Ishikawa (cell line): ENCODE measurements around the gene FGD6.

Source experiments
- EGR1 ChIP-seq: IDR thresholded peaks from 2 replicates; pipeline ENCODE4 v1.6.1; 2012
- EP300 ChIP-seq: IDR thresholded peaks from 2 replicates; pipeline ENCODE4 v1.6.1; 2012; ENCODE audit warnings: borderline replicate concordance
- FOXM1 ChIP-seq: IDR thresholded peaks from 2 replicates; pipeline ENCODE4 v1.6.1; 2012; ENCODE audit warnings: low read depth, borderline replicate concordance
- NFIC ChIP-seq: IDR thresholded peaks from 2 replicates; pipeline ENCODE4 v1.6.1; 2012
- RAD21 ChIP-seq: IDR thresholded peaks from 2 replicates; pipeline ENCODE4 v1.6.1; 2012; ENCODE audit warnings: low read depth
- TAF1 ChIP-seq: IDR thresholded peaks from 2 replicates; pipeline ENCODE4 v1.6.1; 2012; ENCODE audit warnings: low read depth, mild to moderate bottlenecking
- TEAD4 ChIP-seq: IDR thresholded peaks from 2 replicates; pipeline ENCODE4 v1.6.1; 2012
- TF ChIP-seq, protein P1 (sequence below): IDR thresholded peaks from 2 replicates; pipeline ENCODE4 v1.6.1; 2012
- TF ChIP-seq, protein P2 (sequence below): IDR thresholded peaks from 2 replicates; pipeline ENCODE4 v1.6.1; 2012; ENCODE audit warnings: low read depth, mild to moderate bottlenecking

DNA sequence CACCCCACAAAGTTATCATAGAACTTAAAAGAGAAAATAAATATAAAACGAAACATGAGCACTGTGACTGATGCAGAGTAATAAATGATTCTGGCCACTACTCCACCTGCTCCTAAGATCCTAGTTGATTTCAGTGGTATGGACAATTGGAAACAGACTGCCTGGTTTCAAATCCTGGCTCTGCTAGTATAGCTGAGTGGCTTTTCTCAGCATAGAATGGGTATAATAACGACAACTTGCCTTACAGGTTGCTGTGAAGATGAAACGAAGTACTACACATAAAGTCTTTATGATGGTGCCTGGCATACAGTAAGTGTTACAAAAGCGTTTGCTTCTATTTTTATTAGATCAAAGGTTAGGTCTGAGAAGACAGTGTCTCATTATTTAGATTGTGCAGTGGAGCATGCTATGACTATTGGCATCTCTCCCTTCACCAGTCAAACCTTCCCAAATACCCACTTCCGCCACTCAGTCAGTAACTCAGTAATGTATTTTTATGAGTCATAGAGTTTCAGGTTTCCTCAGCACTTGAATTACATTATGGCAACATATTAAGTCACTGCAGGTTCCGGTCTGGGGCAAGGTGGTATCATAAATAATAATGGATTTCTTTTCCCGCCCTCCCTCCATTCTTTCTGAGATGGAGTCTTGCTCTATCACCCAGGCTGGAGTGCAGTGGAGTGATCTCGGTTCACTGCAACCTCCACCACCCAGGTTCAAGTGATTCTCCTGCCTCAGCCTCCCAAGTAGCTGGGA lies 114.2 kb downstream of the FGD6 start:
- TF ChIP-seq, protein P1, sequence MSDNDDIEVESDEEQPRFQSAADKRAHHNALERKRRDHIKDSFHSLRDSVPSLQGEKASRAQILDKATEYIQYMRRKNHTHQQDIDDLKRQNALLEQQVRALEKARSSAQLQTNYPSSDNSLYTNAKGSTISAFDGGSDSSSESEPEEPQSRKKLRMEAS, result no peak; the same call in 1 of the 2 replicates
- TF ChIP-seq TAF1 (no peak), TEAD4 (peak; percentile 84), EGR1 (no peak), RAD21 (no peak; the same call in 1 of the 2 replicates), NFIC (peak; percentile 93), FOXM1 (peak; percentile 89), EP300 (peak; percentile 95)
- TF ChIP-seq, protein P2, sequence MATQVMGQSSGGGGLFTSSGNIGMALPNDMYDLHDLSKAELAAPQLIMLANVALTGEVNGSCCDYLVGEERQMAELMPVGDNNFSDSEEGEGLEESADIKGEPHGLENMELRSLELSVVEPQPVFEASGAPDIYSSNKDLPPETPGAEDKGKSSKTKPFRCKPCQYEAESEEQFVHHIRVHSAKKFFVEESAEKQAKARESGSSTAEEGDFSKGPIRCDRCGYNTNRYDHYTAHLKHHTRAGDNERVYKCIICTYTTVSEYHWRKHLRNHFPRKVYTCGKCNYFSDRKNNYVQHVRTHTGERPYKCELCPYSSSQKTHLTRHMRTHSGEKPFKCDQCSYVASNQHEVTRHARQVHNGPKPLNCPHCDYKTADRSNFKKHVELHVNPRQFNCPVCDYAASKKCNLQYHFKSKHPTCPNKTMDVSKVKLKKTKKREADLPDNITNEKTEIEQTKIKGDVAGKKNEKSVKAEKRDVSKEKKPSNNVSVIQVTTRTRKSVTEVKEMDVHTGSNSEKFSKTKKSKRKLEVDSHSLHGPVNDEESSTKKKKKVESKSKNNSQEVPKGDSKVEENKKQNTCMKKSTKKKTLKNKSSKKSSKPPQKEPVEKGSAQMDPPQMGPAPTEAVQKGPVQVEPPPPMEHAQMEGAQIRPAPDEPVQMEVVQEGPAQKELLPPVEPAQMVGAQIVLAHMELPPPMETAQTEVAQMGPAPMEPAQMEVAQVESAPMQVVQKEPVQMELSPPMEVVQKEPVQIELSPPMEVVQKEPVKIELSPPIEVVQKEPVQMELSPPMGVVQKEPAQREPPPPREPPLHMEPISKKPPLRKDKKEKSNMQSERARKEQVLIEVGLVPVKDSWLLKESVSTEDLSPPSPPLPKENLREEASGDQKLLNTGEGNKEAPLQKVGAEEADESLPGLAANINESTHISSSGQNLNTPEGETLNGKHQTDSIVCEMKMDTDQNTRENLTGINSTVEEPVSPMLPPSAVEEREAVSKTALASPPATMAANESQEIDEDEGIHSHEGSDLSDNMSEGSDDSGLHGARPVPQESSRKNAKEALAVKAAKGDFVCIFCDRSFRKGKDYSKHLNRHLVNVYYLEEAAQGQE, result no peak
